NK-92 treated with Interleukin-12 subunit alpha and Interleukin-12 subunit beta, amount 100 ng/mL, for 24 hours (cell line): ENCODE data around the gene UBR2.
"Not testable (repeated sequence)": the region's sequence is repeated elsewhere in the genome, so short reads cannot be mapped to it uniquely, and the experiment has no call there.

ENCODE experiments used
- DNase-seq: peaks from one replicate; lab custom pipeline; 2025; lab: John Stamatoyannopoulos, UW

UBR2 gene

DNA sequence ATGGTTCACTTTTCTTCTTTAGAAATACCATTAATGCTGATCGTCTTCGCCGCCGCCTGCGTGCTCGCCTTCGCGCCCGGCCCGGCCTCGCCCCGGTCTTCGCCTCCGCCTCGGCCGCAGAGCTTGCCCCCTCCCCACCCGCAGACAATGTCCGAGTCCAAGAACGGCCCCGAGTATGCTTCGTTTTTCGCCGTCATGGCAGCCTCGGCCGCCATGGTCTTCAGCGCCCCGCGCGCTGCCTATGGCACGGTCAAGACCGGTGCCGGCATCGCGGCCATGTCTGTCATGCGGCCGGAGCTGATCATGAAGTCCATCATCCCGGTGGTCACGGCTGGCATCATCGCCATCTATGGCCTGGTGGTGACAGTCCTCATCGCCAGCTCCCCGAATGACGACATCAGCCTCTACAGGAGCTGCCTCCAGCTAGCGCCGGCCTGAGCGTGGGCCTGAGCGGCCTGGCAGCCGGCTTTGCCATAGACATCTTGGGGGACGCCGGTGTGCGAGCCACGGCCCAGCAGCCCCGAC, 163.3 kb downstream of the UBR2 start:
- DNase-seq, result no peak

- no peak for DNase-seq
These were observed 163.8 kb downstream of the UBR2 start for GRCh38 chr6:42727627-42728026.

- DNase-seq, result no peak
These were observed 165.9 kb downstream of the UBR2 start for GRCh38 chr6:42729731-42730130.

DNA sequence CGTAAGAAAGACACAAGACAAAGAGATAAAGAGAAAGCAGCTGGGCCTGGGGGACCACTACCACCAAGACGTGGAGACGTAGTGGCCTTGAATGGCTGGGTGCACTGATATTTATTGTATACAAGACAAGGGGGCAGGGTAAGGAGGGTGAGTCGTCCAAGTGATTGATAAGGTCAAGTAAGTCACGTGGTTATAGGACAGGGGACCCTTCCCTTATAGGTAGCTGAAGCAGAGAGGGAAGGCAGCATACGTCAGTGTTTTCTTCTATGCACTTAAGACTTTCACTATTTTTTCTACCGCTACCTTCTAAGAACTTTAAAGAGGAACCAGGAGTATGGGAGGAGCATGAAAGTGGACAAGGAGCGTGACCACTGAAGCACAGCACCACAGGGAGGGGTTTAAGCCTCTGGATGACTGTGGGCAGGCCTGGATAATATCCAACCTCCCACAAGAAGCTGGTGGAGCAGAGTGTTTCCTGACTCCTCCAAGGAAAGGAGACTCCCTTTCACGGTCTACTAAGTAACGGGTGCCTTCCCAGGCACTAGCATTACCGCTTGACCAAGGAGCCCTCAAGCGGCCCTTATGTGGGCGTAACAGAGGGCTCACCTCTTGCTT, 170.1 kb downstream of the UBR2 start:
- not testable (repeated sequence) for DNase-seq

GRCh38 chr6:42735976-42736375, 172.1 kb downstream of the UBR2 start:
- DNase-seq, result no peak

- DNase-seq, result no peak
These were observed 176.9 kb downstream of the UBR2 start for GRCh38 chr6:42740725-42741124.

- no peak for DNase-seq
These were observed 178.5 kb downstream of the UBR2 start for GRCh38 chr6:42742116-42742894.
